DOHH2 (cell line): Measurements from ENCODE around the gene AKAP1.

Experiments used
- H3F3A ChIP-seq: fragments of 200-600 bp; sonication (generic), shearing (Covaris generic); 2 replicates; pipeline ENCODE4 v1.6.0; 2016; ENCODE audit warnings: antibody characterized with exemption, mild to moderate bottlenecking; ENCODE audit not compliant: control insufficient read depth, insufficient read depth
- H3K27ac ChIP-seq: fragments of 200-600 bp; sonication (generic); 2 replicates; pipeline ENCODE4 v1.5.1; 2014; ENCODE audit warnings: low read depth, mild to moderate bottlenecking, low read length, moderate library complexity
- H3K27me3 ChIP-seq: fragments of 200-600 bp; sonication (generic); 2 replicates; pipeline ENCODE4 v1.6.1; 2014; ENCODE audit warnings: mild to moderate bottlenecking, low read length, mixed read lengths; ENCODE audit not compliant: control insufficient read depth
- H3K36me3 ChIP-seq: fragments of 200-600 bp; sonication (generic); 2 replicates; pipeline ENCODE4 v1.6.1; 2014; ENCODE audit warnings: mild to moderate bottlenecking, low read length, moderate library complexity, mixed read lengths; ENCODE audit not compliant: control insufficient read depth
- H3K4me1 ChIP-seq: fragments of 200-600 bp; sonication (generic); 2 replicates; pipeline ENCODE4 v1.6.1; 2014; ENCODE audit warnings: mild to moderate bottlenecking, low read length, mixed read lengths; ENCODE audit not compliant: control insufficient read depth
- H3K4me2 ChIP-seq: fragments of 200-600 bp; sonication (generic); 2 replicates; pipeline ENCODE4 v1.6.0; 2014; ENCODE audit warnings: mild to moderate bottlenecking, low read length, moderate library complexity
- H3K4me3 ChIP-seq: fragments of 200-600 bp; sonication (generic); 2 replicates; pipeline ENCODE4 v1.5.1; 2014; ENCODE audit warnings: mild to moderate bottlenecking, low read length, mixed read lengths
- H3K79me2 ChIP-seq: fragments of 200-600 bp; sonication (generic); 2 replicates; pipeline ENCODE4 v1.6.1; 2014; ENCODE audit warnings: mild to moderate bottlenecking, low read length, mixed read lengths; ENCODE audit not compliant: control insufficient read depth
- H3K9me2 ChIP-seq: fragments of 200-600 bp; sonication (generic); replicated peaks from 2 replicates; pipeline ENCODE4 v1.6.1; 2014; ENCODE audit warnings: mild to moderate bottlenecking, low read length, mixed read lengths; ENCODE audit not compliant: control insufficient read depth
- H3K9me3 ChIP-seq: fragments of 200-600 bp; sonication (generic); 2 replicates; pipeline ENCODE4 v1.6.1; 2014; ENCODE audit warnings: antibody characterized with exemption, low read length, mixed read lengths; ENCODE audit not compliant: control insufficient read depth, insufficient read depth
- H4K20me1 ChIP-seq: fragments of 200-600 bp; sonication (generic); 2 replicates; pipeline ENCODE4 v1.6.0; 2014; ENCODE audit warnings: low read depth, mild to moderate bottlenecking, antibody characterized with exemption, low read length, moderate library complexity; ENCODE audit not compliant: control insufficient read depth, insufficient read depth
- EZH2phosphoT487 ChIP-seq: fragments of 200-600 bp; sonication (generic); IDR thresholded peaks from 2 replicates; pipeline ENCODE4 v1.6.1; 2017; ENCODE audit warnings: borderline replicate concordance, mild to moderate bottlenecking, antibody characterized with exemption, low read length, moderate library complexity, mixed read lengths
- TF ChIP-seq, protein P1 (sequence below): fragments of 200-600 bp; sonication (generic); IDR thresholded peaks from one replicate; pipeline ENCODE4 v1.5.1; 2014; ENCODE audit warnings: antibody characterized with exemption, mild to moderate bottlenecking, low read depth, low read length; ENCODE audit not compliant: poor library complexity, severe bottlenecking

AKAP1 gene

DNA sequence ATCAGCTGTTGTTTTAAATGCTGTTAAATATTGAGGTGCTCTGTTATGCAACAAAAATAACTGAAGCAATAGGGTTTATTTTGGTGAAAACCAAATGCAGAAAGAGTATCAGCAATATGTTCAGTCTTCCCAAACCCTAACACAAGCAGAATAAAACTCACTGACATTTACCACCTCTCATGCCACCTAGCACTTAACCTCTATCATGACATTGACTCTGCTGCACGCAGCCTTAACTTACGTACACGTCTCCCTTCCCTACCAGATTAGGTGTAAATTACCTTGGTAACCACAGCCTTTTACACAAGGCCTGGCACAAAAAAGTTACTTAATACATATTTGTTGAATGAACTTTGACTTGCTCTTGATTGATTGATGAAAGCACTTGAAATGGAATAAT is 9.9 kb upstream of the AKAP1 start:
- H3K4me1 ChIP-seq, result no peaks in the 10 kb centered on the region
- no peaks in the 10 kb centered on the region for H3K36me3 ChIP-seq
- no peak overlapping the region for H3K4me2 ChIP-seq
- no peaks in the 10 kb centered on the region for H3K9me2 ChIP-seq
- H3F3A ChIP-seq, result no peaks in the 10 kb centered on the region
- no peaks in the 10 kb centered on the region for H3K79me2 ChIP-seq
- H3K4me3 ChIP-seq, result no peak overlapping the region
- H4K20me1 ChIP-seq, result no peaks in the 10 kb centered on the region
- no peak overlapping the region for H3K27ac ChIP-seq
- TF ChIP-seq, protein P1, sequence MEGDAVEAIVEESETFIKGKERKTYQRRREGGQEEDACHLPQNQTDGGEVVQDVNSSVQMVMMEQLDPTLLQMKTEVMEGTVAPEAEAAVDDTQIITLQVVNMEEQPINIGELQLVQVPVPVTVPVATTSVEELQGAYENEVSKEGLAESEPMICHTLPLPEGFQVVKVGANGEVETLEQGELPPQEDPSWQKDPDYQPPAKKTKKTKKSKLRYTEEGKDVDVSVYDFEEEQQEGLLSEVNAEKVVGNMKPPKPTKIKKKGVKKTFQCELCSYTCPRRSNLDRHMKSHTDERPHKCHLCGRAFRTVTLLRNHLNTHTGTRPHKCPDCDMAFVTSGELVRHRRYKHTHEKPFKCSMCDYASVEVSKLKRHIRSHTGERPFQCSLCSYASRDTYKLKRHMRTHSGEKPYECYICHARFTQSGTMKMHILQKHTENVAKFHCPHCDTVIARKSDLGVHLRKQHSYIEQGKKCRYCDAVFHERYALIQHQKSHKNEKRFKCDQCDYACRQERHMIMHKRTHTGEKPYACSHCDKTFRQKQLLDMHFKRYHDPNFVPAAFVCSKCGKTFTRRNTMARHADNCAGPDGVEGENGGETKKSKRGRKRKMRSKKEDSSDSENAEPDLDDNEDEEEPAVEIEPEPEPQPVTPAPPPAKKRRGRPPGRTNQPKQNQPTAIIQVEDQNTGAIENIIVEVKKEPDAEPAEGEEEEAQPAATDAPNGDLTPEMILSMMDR, result no peak
- no peak for TF ChIP-seq EZH2phosphoT487
- no peaks in the 10 kb centered on the region for H3K9me3 ChIP-seq
- H3K27me3 ChIP-seq, result peaks cover 15% of the 10 kb centered on the region

DNA sequence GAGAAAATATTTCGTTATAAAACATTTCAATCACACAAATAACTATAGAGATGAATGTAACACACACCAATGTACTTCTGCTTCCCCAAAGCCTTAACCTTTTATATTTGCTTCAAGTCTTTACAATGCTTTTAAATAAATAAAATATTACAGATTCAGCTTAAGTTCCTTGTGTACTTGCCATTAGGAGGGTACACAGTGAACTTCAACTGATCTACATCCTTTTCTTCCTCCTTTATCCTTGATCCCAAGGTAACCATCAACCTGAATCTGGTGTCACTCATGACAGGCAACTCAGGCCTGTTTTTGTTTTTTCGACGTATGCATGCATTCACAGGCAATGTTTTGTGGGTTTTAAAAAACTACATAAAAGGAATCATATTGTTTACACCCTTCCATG is 9.3 kb upstream of the AKAP1 start:
- H3K27me3 ChIP-seq, result peaks cover 15% of the 10 kb centered on the region
- no peak overlapping the region for H3K4me3 ChIP-seq
- no peaks in the 10 kb centered on the region for H3K4me1 ChIP-seq
- no peaks in the 10 kb centered on the region for H3F3A ChIP-seq
- H3K9me3 ChIP-seq, result no peaks in the 10 kb centered on the region
- no peaks in the 10 kb centered on the region for H3K36me3 ChIP-seq
- no peaks in the 10 kb centered on the region for H3K79me2 ChIP-seq
- no peak for TF ChIP-seq EZH2phosphoT487
- TF ChIP-seq, protein P1, result no peak
- H3K4me2 ChIP-seq, result no peak overlapping the region
- no peaks in the 10 kb centered on the region for H4K20me1 ChIP-seq
- H3K27ac ChIP-seq, result no peak overlapping the region
- H3K9me2 ChIP-seq, result no peaks in the 10 kb centered on the region

DNA sequence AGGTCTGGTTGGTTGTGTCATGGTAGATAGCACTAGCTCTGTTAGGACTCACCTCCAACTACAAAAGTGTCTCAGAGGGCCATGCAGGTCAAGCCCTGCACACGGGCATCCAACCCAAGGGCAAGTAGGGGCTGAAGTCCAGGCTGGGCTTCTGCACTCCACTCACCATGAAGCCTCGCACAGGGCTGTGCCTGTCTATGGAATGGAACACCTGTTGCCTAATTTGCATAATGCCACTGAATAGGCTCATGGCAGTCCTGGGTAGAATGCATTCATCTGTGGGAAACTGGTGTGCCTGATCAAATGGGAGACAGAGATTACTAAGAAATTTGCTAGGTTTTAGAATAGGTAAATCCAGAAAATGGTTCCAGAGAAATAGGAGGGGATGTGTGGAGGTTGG is 8.0 kb upstream of the AKAP1 start:
- Histone ChIP-seq H3K4me2 (no peak overlapping the region), H3F3A (no peaks in the 10 kb centered on the region), H3K9me2 (no peaks in the 10 kb centered on the region), H3K4me1 (no peaks in the 10 kb centered on the region), H3K9me3 (no peaks in the 10 kb centered on the region), H3K36me3 (no peaks in the 10 kb centered on the region), H3K79me2 (no peaks in the 10 kb centered on the region), H3K27ac (no peak overlapping the region), H4K20me1 (no peaks in the 10 kb centered on the region), H3K4me3 (no peak overlapping the region), H3K27me3 (peaks cover 13% of the 10 kb centered on the region)
- TF ChIP-seq EZH2phosphoT487, result no peak
- TF ChIP-seq, protein P1, result no peak

DNA sequence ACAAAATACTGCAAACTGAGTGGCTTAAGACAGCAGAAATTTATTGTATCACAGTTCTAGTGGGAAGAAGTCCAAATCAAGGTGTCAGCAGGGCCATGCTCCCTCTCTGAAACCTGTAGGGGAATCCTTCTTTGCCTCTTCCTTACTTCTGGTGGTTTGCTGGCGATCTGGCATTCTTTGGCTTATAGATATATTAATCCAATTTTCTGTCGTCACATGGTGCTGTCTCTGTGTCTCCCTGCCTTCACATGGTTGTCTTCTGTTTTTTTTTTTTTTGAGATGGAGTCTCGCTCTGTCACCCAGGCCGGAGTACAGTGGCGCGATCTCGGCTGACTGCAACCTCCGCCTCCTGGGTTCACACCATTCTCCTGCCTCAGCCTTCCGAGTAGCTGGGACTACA is 6.8 kb upstream of the AKAP1 start:
- Histone ChIP-seq H3K4me1 (no peaks in the 10 kb centered on the region), H3K79me2 (no peaks in the 10 kb centered on the region), H4K20me1 (no peaks in the 10 kb centered on the region), H3K27ac (no peak overlapping the region), H3K27me3 (peaks cover 5% of the 10 kb centered on the region), H3K9me2 (no peaks in the 10 kb centered on the region), H3K36me3 (no peaks in the 10 kb centered on the region), H3K4me2 (no peak overlapping the region), H3K9me3 (no peaks in the 10 kb centered on the region), H3F3A (no peaks in the 10 kb centered on the region; the same call in 1 of the 2 replicates), H3K4me3 (no peak overlapping the region)
- TF ChIP-seq, protein P1, result no peak
- TF ChIP-seq EZH2phosphoT487, result no peak
